Upper lobe of right lung (tissue), 1 donor: Measurements from ENCODE around the gene CNFN. TPM values are rescaled to one million over a fixed set of nuclear protein-coding genes. Genes with fewer than 3 reads are reported as not detected.

Source experiments
- ATAC-seq: fragments of 200-7000 bp; cut with Tn5 transposase; one replicate; pipeline ENCODE4 v1.9.1; 2020; ENCODE audit warnings: mild to moderate bottlenecking, moderate library complexity
- DNase-seq: peaks from one replicate; pipeline ENCODE4 v3.0.0-alpha.2; 2020
- H3K27ac ChIP-seq: fragments of 200-600 bp; one replicate; pipeline ENCODE4 v1.8.0; 2022
- H3K27me3 ChIP-seq: fragments of 200-600 bp; one replicate; pipeline ENCODE4 v1.8.0; 2022; ENCODE audit warnings: mild to moderate bottlenecking
- H3K36me3 ChIP-seq: fragments of 200-600 bp; one replicate; pipeline ENCODE4 v1.8.0; 2022
- H3K4me1 ChIP-seq: fragments of 200-600 bp; one replicate; pipeline ENCODE4 v1.8.0; 2022
- H3K4me3 ChIP-seq: fragments of 200-600 bp; one replicate; pipeline ENCODE4 v1.8.0; 2022; ENCODE audit warnings: mild to moderate bottlenecking
- H3K9me3 ChIP-seq: fragments of 200-600 bp; one replicate; pipeline ENCODE4 v1.8.0; 2022
- CTCF ChIP-seq: fragments of 200-600 bp; IDR thresholded peaks from one replicate; pipeline ENCODE4 v1.8.0; 2022; ENCODE audit warnings: antibody characterized with exemption
- intact Hi-C: fragments of 100-400 bp; cut with DNase I; formaldehyde crosslinking; loops from one replicate; pipeline ENCODE4 v1.11.0; 2022
- total RNA-seq: library from RNA; stranded (reverse); fragmentation: NEBNext Ultra II Directional; extraction: Animal tissue kit (Norgen Biotek cat#: 25700); gene quantifications from one replicate; pipeline ENCODE4 v1.2.1, GENCODE V29; 2021
- donor health status: DM: no; HTN: yes; CAD: no; lungs with severe emphysema.

CNFN gene
- total RNA-seq, 1 donor from 2014 or later: 0.87 TPM

- ATAC-seq (no peak), DNase-seq (no peak)
- Histone ChIP-seq H3K27me3 (no peaks in the 10 kb centered on the region), H3K36me3 (peaks cover 27% of the 10 kb centered on the region), H3K27ac (no peak overlapping the region), H3K4me3 (no peak overlapping the region), H3K9me3 (no peaks in the 10 kb centered on the region), H3K4me1 (no peaks in the 10 kb centered on the region)
- intact Hi-C loops: no loop called here
- no peak for TF ChIP-seq CTCF
These were observed 36.6 kb downstream of the CNFN start for GRCh38 chr19:42353341-42354015.

GRCh38 chr19:42352301-42353259, 37.5 kb downstream of the CNFN start:
- H3K4me1 ChIP-seq: no peaks in the 10 kb centered on the region
- DNase-seq: no peak
- intact Hi-C loops: no loop called here
- no peaks in the 10 kb centered on the region for H3K27me3 ChIP-seq
- H3K27ac ChIP-seq: no peak overlapping the region
- no peak for TF ChIP-seq CTCF
- H3K4me3 ChIP-seq: no peak overlapping the region
- no peak for ATAC-seq
- no peaks in the 10 kb centered on the region for H3K9me3 ChIP-seq
- H3K36me3 ChIP-seq: peaks cover 21% of the 10 kb centered on the region

- H3K4me1 ChIP-seq: no peaks in the 10 kb centered on the region
- ATAC-seq (no peak), DNase-seq (no peak)
- H3K36me3 ChIP-seq: peaks cover 7% of the 10 kb centered on the region
- no peak overlapping the region for H3K27ac ChIP-seq
- H3K9me3 ChIP-seq: no peaks in the 10 kb centered on the region
- no peak for TF ChIP-seq CTCF
- intact Hi-C loops: no loop called here
- no peak overlapping the region for H3K4me3 ChIP-seq
- H3K27me3 ChIP-seq: no peaks in the 10 kb centered on the region
These were observed 38.9 kb downstream of the CNFN start for GRCh38 chr19:42351079-42351735.

GRCh38 chr19:42350417-42350816, 39.7 kb downstream of the CNFN start:
- no peaks in the 10 kb centered on the region for H3K4me1 ChIP-seq
- H3K36me3 ChIP-seq: peaks cover 6% of the 10 kb centered on the region
- H3K9me3 ChIP-seq: no peaks in the 10 kb centered on the region
- ATAC-seq (no peak), DNase-seq (no peak)
- no peaks in the 10 kb centered on the region for H3K27me3 ChIP-seq
- no peak for TF ChIP-seq CTCF
- H3K4me3 ChIP-seq: no peak overlapping the region
- intact Hi-C loops: no loop called here
- no peak overlapping the region for H3K27ac ChIP-seq

GRCh38 chr19:42349378-42350107, 40.6 kb downstream of the CNFN start:
- Histone ChIP-seq H3K9me3 (no peaks in the 10 kb centered on the region), H3K4me3 (no peak overlapping the region), H3K4me1 (no peaks in the 10 kb centered on the region), H3K27ac (no peak overlapping the region), H3K27me3 (no peaks in the 10 kb centered on the region), H3K36me3 (peaks cover 11% of the 10 kb centered on the region)
- no peak for ATAC-seq
- intact Hi-C loops: no loop called here
- no peak for TF ChIP-seq CTCF
- no peak for DNase-seq
